GM19099 (cell line): ENCODE results near the gene BDH1.

Source experiments
- POLR2A ChIP-seq: IDR thresholded peaks from 3 replicates; pipeline ENCODE4 v1.6.1; 2011; ENCODE audit warnings: low read depth; ENCODE audit not compliant: insufficient read length; ENCODE audit errors: extremely low read depth

Gene BDH1

DNA sequence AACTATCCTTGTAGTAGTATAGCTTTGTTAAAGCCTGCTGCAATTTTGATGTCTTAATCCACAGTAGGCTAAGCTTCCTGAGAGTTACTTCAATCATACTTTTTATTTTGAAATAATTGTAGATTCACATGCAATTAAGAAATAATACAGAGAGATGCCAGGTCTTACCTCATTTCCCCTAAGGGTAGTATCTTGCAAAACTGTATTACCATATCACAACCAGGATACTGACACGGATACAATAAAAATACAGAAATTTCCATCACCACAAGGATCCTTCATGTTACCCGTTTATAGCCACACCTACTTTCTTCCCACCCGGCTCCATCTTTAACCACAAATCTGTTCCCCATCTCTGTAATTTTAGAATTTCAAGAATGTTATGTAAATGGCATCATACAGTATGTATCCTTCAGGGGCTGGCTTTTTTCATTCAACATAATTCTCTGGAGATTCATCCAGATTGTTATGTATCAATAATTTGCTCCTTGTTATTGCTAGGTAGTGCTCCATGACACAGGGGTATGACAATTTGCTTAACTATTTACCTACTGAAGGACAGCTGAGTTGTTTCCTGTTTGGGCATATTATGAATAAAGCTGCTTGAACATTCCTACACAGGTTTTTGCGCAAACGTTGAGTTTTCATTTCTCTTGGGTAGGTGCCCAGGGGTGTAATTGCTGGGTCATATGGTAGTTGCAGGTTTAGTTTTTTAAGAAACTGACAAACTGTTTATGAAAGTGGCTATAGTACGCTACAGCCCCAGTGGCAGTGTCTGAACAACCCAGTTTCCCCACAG is 21.6 kb downstream of the BDH1 start:
- no peak for TF ChIP-seq POLR2A

DNA sequence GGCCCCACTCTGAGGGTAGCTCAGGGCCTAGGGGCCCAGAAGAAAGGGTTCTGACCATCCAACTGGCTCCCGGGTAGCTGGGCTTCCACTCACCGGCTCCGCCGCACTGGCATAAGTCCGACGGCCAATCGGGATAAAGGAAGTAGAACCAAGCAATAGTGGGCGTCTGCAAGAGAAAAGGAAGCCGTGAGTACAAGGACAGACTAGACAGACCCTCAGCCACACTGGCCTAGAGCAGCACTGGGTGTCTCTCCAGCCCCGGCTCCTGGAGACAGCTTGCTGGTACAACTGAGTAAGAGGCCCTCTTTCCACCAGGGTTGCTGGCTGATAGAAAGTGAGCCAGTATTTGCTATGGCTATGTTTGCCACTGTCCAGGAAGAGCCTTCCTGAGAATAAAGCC is 22.4 kb downstream of the BDH1 start:
- no peak for TF ChIP-seq POLR2A

DNA sequence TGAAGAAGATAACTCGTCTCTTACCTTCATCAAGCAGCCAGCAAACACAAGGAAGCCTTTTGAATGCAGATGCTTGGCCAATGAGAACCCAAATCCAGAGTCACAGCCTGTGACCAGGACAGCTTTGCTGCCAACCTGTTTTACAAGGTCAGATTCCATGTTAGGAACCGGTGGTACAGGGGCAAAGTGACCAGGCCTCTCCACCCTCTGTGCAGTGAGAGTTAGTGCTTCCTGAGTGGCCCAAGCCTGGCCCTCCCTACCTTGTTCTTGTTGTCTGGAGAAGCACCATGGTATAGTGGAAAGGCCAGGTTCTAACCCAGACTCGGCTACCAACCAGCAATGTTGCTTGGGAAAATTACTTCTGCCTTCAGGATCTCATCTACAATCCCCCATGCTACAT is 23.4 kb downstream of the BDH1 start:
- no peak for TF ChIP-seq POLR2A

DNA sequence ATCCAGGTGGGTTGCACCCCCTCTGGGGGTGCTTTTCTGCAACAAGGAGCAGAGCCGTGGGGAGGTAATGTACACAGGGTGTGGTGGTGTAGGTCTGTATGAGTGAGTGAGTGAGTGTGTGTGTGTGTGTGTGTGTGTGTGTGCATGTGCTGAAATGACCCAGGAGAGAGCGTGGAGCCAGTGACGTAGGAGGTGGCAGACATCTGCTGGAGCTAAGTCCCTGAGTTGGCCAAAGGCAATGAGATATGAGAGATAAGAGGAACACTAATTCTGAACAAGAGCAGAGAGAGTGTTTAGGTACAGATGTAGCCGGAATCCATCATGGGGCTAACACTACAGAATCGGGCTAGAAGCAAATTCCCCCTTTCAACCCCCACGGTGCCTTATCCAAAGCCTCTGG is 27.6 kb downstream of the BDH1 start:
- TF ChIP-seq POLR2A: no peak

DNA sequence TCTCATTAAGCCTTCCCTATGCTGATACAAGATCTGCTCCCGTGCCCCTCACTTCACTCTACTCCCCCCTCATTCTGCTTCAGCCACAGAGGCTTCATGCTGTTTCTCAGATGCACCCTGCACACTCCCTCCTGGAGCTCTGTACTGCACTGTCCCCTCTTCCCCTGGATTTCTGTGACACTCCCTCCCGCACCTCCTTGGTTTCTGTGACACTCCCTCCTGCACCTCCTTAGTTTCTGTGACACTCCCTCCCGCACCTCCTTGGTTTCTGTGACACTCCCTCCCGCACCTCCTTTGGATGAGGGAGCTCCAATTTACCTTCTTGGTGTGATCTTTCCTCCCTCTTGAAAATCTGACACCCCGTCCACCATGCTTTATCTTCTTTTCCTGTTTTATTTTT is 28.2 kb downstream of the BDH1 start:
- TF ChIP-seq POLR2A: no peak

DNA sequence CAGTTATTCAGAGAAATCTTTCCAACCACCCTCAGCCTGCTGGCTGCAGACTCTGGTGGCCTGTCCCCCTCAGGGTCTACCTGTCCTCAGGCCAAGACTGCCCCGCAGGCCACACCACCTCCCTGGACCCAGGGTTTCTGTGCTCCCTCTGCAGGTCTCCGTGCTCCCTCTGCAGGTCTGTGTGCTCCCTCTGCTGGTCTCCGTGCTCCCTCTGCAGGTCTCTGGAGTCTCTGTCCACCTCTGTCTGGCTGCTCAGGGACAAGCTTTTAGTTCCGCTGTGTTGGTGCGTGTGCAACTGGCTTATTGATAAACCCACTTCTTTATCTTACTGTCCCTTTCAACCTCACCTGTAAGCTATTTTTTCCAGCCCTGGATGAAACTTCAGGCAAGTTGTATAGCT is 30.1 kb downstream of the BDH1 start:
- no peak for TF ChIP-seq POLR2A

DNA sequence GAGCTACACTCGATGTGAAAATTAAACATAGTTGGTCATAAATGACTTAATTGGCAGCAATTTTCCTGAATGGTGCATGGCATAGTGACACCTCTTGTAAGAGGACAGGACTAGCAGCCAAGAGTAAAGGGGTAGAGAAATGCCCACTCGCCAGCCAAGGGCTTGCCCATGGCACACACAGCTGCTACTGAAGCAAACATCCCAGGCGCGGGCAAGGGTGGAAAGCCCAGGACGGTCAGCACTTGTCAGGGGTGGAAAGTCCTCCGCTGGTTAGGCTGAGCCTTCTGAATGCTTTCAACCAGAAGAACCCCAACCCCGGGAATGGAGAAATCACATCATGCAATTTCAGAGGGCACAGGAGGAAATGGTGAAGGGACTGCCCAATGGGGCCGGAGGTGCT is 31.6 kb downstream of the BDH1 start:
- TF ChIP-seq POLR2A: no peak

DNA sequence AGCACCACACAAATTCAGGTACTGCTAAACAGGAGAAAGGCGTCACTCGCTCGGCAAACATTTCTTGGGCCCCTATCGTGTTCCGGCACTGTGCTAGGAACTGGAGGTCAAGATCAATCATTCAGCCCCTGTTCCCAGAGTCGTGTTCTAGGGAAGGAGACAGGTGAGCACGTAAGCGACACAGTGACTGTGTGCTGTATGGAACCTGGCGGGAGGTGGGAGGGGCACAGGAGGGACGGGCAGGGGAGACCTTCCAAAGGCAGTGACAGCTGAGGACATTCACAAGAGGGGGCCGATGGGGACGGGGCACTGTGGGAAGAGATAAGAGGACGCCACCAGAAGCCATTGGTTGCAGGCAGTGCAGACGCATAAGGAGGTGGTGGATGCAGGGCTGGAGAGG is 32.2 kb downstream of the BDH1 start:
- no peak for TF ChIP-seq POLR2A

DNA sequence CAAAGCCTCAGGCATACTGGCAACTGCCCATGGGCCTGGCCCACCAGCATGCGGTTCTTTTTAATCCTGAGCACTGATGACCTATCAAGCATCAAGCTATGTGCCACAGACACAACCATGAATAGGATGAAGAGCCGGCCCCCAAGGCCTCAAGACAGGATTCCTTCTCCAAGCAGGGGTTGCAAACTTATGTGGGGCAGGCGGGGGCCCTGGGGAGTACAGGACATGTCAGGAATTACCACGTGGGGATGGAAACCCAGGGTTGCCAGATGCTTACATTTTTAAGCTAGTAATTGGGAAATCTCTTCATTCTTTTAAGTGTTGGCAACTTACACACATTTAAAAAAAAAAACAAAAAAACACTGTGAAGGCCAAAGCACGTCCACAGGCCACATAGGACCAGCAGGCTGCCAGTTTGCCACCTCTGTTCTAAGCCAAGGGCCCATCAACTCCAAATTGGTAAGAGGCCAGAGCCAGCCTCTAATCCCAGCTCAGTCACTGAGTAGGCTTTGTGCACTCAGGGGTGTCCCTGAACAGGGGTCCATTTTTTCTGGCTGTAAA is 32.8 kb downstream of the BDH1 start:
- TF ChIP-seq POLR2A: no peak

DNA sequence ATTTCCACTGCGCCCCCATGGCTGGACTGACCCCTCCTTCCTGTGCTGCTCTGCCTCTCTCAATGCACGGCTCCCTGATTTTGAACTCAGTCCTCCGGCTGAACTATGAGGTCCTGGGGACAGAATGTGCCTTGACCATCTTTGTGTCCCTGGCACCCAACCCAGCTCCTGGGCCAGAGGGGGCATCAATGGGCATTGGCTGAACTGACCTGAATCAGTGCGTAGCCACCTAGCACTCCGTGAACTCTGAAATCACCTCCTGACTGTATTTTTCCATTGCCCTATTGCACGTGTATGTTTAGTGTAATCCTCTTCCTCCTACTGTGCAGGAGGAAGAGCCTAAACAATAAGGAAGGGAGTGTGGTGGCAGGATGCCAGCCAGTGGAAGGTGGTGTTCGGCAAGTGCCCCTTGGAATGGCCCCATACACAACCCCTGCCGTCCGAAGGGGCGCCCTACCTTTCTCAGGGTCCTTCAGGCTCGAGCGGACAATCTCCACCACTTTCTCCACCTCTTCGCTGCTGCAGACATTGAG is 33.5 kb downstream of the BDH1 start:
- TF ChIP-seq POLR2A: no peak

DNA sequence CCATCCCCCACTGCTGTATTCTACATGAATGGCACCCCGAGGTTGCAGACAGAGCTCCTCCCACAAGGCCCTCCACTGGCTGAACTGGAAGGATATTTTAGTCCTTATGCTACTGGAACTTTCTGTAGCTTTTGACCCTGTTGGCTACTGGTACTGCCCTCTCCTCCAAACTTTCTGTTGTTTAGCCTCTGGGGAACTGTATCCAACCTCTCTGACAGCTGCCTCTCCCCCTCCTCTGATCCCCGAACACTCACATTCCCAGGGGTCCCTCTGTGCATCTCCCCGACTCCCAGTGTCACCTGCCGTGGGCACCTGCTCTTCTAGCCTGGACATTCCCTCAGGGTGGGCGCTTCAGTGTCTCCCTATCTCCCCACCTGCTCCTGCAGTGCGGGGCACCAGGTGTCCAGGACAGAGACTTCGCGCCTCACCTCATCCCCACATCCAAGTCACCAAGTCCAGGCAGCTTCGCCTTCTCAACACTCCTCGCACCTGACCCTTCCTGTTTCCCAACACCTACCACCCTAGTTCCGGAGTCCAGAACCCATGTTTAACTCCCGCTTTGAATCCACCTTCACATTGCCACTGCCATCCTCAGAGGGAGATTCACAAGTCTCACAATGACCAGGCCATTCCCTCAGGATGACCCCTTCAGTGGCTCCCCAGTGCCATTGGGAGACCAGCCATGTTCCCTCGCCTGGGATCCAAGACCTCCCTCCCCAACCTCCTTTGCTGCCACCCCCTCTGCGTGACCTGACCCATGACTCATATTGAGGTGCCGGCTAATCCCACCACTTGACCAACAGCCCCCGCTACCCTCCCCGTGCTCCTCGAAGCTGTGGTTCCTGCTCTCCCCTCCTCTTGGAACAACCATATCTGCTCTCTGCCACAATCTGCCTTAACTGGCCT is 34.2 kb downstream of the BDH1 start:
- no peak for TF ChIP-seq POLR2A

DNA sequence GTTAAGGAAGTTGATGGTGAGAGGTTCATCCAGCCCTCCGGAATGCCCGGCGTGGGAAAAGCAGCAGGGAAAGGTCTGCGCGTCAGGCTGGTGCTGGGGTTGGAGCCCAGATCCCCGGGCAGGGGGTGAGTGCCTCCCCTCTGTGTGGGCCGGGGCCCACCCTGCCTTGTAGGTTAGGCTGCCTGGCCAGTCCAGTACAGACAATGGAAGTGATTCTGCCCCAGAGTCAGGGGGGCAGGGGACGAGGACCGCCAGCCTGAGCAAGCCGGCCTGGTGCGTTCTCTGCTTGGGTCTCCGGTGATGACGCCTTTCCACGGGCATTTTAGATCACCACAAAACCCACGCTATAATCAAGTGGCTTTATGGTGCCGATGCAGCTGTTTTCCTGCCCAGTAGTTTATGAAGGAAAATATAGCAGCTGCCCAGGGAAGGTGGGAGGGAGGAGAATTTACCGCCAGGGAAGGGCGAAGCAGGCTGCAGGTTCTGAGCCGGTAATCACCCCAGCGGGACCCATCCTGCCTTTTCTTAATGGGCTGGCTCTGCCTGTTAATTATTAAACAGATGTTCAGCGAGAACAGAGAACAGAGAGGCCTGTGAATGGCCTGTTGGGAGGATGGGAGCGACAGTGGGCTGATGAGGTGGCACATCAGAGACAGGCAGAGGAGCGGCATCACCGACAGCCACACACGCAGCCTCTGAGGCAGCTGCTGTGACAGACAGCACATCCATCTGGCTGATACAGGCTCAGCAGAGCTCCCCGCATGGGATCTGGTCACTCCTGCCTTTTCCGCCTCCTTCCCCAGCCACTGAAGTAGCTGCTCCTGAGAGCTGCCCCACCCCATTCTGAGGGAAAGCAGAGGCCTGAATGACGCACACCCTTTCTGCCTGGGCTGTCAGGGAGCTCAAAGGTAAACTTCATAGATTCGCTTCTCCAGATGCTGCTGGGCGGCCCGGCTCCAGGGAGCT is 35.2 kb downstream of the BDH1 start:
- no peak for TF ChIP-seq POLR2A

DNA sequence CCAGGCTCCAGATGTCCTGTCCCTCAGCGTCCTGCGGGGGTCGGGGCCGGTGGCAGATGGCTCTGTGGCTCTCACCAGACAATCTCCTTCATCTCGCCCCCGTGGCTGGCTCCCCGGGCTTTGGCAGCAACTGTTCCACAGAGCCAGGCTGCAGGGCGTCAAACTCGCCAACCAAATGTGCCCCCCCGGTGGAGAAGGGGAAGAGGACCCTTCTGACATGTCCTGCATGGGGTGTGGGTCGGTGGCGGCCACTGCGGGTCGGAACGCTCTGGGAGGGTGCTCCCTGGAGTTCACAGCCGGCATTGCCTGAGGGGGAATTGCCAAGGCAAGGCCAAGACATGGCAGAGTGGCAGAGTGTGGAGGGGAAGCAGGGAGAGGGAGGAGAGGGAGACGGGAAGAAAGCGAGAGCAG is 36.0 kb downstream of the BDH1 start:
- TF ChIP-seq POLR2A: no peak

DNA sequence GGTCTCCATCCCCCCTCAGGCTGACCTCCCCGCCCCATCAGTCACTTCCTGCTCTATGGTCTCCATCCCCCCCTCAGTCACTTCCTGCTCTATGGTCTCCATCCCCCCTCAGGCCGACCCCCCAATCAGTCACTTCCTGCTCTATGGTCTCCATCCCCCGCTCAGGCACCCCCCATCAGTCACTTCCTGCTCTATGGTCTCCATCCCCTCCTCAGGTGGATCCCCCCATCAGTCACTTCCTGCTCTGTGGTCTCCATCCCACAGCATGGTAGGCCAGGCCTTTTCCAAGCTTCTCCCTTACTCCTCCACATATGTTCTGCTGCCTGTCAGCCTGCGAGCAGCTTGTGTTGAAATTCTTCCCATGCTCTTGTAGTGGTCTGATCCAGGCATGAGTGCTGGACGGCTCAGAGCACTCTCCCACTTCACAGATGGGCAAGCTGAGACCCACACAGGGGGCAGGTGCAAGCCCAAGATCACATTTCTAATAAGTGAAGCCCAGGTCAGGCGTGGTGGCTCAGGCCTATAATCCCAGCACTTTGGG is 36.8 kb downstream of the BDH1 start:
- TF ChIP-seq POLR2A: no peak

DNA sequence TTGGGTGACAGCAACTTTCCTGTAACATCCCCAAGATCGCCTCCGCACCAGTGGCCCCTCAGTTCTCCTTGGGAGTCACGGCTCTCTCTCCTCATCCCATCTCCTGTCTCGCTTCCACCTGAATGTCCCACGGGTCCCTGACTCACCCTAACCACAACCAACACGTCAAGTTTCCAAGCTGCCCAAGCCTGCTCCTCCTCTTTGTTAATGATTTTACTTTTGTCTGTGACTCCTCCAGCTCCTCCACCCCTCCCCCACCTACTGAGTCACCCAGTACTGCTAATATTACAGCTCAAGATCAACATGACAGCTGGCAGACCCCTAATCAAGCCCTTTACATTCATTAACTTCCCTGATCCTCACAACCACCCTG is 39.3 kb downstream of the BDH1 start:
- no peak for TF ChIP-seq POLR2A

DNA sequence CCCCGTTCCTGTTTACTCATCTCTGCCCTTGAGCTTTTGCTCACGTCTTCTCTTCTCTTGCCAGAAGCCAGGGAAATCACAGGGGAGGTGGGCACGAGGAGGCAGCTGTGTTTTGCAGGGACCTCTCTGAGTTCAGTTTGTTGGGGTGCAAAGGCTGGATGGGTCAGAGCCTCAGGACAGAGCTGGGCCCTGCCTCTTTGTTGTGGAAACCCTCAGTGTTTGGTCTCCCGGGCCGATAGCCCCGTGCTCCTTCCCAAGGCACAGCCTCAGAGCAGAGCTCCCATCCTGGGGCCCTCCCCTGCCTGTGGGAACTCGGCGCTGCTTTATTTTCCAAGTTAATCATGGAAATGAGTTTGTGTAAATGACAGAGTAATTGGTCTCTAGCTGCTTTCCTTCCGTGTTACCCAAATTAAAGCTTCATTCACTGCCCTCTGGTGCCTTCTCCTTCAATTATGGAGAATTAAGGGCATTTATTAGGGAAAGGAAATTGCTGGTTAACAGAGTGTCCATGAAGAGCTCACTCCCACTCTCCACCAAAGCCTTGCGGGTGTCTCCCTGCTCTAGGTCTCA is 40.9 kb downstream of the BDH1 start:
- no peak for TF ChIP-seq POLR2A
